HepG2 (cell line): Measurements from ENCODE around the gene EGFL8.

Source experiments
- ESRRA ChIP-seq: sonication (generic); formaldehyde crosslinking; IDR thresholded peaks from 2 replicates; pipeline ENCODE4 v1.5.1; 2020; ENCODE audit warnings: mild to moderate bottlenecking, low read depth, missing genetic modification reagents
- KLF16 ChIP-seq, 2 experiments: sonication (generic) in 1 of 2; formaldehyde crosslinking in 1 of 2; IDR thresholded peaks; 2 replicates each; pipeline versions ENCODE4 v1.6.1 to v1.8.0; 2016 to 2023; ENCODE audit warnings: missing genetic modification reagents in 2 of 2, missing compliant biosample characterization in 1 of 2
- NR2C2 ChIP-seq: sonication (generic); formaldehyde crosslinking; IDR thresholded peaks from 2 replicates; pipeline ENCODE4 v1.4.0; 2020; ENCODE audit warnings: missing genetic modification reagents, mild to moderate bottlenecking, moderate library complexity, borderline replicate concordance
- SMC3 ChIP-seq: IDR thresholded peaks from 2 replicates; pipeline ENCODE4 v1.6.1; 2011; ENCODE audit warnings: low read length, improper control_type of control experiment
- TF ChIP-seq, protein P1 (sequence below): sonication (generic); formaldehyde crosslinking; IDR thresholded peaks from 2 replicates; pipeline ENCODE4 v1.5.0; 2020; ENCODE audit warnings: mild to moderate bottlenecking, missing genetic modification reagents, moderate library complexity

DNA sequence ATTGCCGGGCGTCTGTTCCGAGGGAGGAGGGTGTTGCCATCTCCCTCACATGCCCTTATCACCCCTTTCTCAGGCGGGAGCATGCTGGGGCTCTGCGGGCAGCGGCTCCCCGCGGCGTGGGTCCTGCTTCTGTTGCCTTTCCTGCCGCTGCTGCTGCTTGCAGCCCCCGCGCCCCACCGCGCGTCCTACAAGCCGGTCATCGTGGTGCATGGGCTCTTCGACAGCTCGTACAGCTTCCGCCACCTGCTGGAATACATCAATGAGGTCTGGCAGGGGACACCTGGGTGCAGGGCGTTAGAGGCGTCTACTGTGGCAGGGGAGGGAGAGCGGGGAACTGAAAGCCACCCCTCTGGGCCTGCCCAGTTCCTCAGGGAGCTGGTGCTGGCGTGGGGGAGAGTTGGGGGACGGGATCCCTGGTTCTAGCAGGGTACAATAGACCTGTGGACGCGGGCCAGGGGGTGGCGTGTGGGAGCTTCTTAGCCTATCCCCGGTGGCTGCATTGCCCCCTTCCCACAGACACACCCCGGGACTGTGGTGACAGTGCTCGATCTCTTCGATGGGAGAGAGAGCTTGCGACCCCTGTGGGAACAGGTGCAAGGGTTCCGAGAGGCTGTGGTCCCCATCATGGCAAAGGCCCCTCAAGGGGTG lies 9.8 kb upstream of the EGFL8 start:
- TF ChIP-seq NR2C2 (no peak), KLF16 (CRISPR knock-in tag; IDR thresholded peaks at IDR 0.05) (no peak), SMC3 (peak; percentile 84), ESRRA (no peak; the same call in 1 of the 2 replicates)
- TF ChIP-seq, protein P1, sequence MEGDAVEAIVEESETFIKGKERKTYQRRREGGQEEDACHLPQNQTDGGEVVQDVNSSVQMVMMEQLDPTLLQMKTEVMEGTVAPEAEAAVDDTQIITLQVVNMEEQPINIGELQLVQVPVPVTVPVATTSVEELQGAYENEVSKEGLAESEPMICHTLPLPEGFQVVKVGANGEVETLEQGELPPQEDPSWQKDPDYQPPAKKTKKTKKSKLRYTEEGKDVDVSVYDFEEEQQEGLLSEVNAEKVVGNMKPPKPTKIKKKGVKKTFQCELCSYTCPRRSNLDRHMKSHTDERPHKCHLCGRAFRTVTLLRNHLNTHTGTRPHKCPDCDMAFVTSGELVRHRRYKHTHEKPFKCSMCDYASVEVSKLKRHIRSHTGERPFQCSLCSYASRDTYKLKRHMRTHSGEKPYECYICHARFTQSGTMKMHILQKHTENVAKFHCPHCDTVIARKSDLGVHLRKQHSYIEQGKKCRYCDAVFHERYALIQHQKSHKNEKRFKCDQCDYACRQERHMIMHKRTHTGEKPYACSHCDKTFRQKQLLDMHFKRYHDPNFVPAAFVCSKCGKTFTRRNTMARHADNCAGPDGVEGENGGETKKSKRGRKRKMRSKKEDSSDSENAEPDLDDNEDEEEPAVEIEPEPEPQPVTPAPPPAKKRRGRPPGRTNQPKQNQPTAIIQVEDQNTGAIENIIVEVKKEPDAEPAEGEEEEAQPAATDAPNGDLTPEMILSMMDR (CRISPR knock-in tag), result peak; percentile 99
